Subcutaneous preadipocyte (primary cell): ENCODE results near the gene TRPM1. TPM values are rescaled to one million over a fixed set of nuclear protein-coding genes. Genes with fewer than 3 reads are reported as not detected.

Experiments
- small RNA-seq: library from RNA; depleted of rRNA; stranded (forward); fragments of <200 nt; gene quantifications from one replicate; pipeline ENCODE3, GENCODE V24; 2012
- total RNA-seq: library from RNA; depleted of rRNA; stranded (reverse); fragments of >200 nt; gene quantifications from 2 replicates; pipeline ENCODE4 v1.2.3, GENCODE V29; 2012

Gene TRPM1
- under 0.01 TPM in 1 of 2 replicates, not detected in the other for total RNA-seq

DNA sequence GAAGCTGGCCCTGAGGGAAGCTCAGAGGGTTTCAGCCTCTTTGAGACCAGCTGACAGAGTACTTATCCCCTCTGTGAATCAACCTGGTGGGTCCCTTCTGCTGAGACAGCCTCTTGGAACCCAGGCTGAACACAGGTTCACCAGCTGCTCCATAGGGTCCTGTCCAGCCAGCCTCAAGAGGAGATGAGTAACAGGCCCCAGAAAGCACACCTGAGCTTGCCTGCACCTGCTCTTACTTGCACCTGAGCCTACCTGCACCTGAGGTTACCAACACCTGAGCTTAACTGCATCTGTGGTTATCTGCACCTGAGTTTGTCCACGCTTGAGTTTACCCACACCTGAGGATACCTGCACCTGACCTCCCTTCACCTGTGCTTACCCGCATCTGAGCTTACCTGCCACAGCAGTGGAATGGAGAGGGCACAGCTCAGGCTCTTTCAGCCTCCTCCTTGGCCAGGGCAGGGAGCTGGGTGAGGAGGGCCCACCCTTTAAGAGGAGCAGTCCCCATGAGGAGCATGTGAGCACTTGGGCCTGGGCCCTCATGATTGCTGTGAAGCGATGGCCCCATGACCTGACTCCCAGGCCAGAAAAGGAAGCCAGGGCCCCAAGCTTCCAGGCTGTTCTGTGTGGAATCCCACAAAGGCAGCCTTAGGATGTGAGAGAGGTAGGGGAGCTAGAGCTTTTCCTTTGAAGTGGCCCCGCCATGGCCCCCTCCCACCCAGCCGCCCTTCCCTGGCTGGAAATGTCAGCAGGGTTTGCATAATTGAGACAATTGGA lies at the start of gene TRPM1:
Gene TRPM1 (minus strand): TSS at position 464 of the 777 bp plus-strand sequence. CDS start 20,370 bp downstream, outside the sequence.

GRCh38 chr15:30991255-30992235 lies 110.0 kb downstream of the TRPM1 start, which contains the start of gene MTMR10:
MTMR10 (minus strand) TSS chr15:30991628; CDS start chr15:30991506, 122 bp downstream.

Small RNA genes within 50 kb of the gene (small RNA-seq; reads per million reads assigned to genes)
- gene MIR211: 1.0 reads per million, percentile 60 among the genes with 10 or more reads in this experiment
- gene RNU6-466P: not detected

Other genes with a start within 250 kb of the TRPM1 start
- gene FAN1, start 197.8 kb downstream of the TRPM1 start, total RNA-seq: 11.0 and 13.5 TPM in 2 replicates
- 14.0 and 16.8 TPM in 2 replicates for gene MTMR10, start 110.1 kb downstream of the TRPM1 start, total RNA-seq
- gene KLF13, start 225.1 kb upstream of the TRPM1 start, total RNA-seq: 34.9 and 40.7 TPM in 2 replicates